WTC11 (cell line): ENCODE results near the gene COL4A1.

Experiments
- CTCF ChIP-seq: fragments of 200-600 bp; IDR thresholded peaks from 2 replicates; pipeline ENCODE4 v1.8.0; 2022; ENCODE audit warnings: antibody characterized with exemption
- IRF1 ChIP-seq: sonication (generic); formaldehyde crosslinking; IDR thresholded peaks from 2 replicates; pipeline ENCODE4 v1.8.0; 2023; ENCODE audit warnings: missing genetic modification reagents
- RELA ChIP-seq: sonication (generic); formaldehyde crosslinking; IDR thresholded peaks from 2 replicates; pipeline ENCODE4 v1.8.1; 2022; ENCODE audit warnings: missing genetic modification reagents, mild to moderate bottlenecking, borderline replicate concordance

- no peak for TF ChIP-seq CTCF
- no peak for TF ChIP-seq RELA (CRISPR knock-in tag)
- TF ChIP-seq IRF1, result no peak
Measured at GRCh38 chr13:110340812-110341444, 34.0 kb upstream of the COL4A1 start.
